Urothelium cell line (cell line): Measurements from ENCODE around the gene NDUFS7.

Source experiments
- DNase-seq: peaks from one replicate; pipeline ENCODE4 v3.0.0; 2011; ENCODE audit warnings: low spot score, mixed read lengths
- FAIRE-seq: peaks from 2 replicates; lab custom pipeline; 2011; peaks lifted over from hg19 to GRCh38; lab: Jason Lieb, UNC

Gene NDUFS7

GRCh38 chr19:1364070-1364704 lies 19.5 kb upstream of the NDUFS7 start:
- FAIRE-seq (no peak), DNase-seq (no peak)

GRCh38 chr19:1365319-1366269 lies 18.1 kb upstream of the NDUFS7 start:
- DNase-seq, result no peak
- FAIRE-seq, result no peak

GRCh38 chr19:1366296-1366695 lies 17.4 kb upstream of the NDUFS7 start:
- FAIRE-seq, result no peak
- no peak for DNase-seq

- FAIRE-seq (no peak), DNase-seq (no peak)
These were observed 16.5 kb upstream of the NDUFS7 start for GRCh38 chr19:1366899-1367870.

- FAIRE-seq (no peak), DNase-seq (no peak)
These were observed 14.4 kb upstream of the NDUFS7 start for GRCh38 chr19:1369214-1369805.

- FAIRE-seq, result no peak
- no peak for DNase-seq
These were observed 12.9 kb upstream of the NDUFS7 start for GRCh38 chr19:1370579-1371361.

- no peak for DNase-seq
- FAIRE-seq, result no peak
These were observed 10.6 kb upstream of the NDUFS7 start for GRCh38 chr19:1373042-1373533.

- DNase-seq (no peak), FAIRE-seq (no peak)
These were observed 10.0 kb upstream of the NDUFS7 start for GRCh38 chr19:1373534-1374249.

GRCh38 chr19:1374250-1374577 lies 9.5 kb upstream of the NDUFS7 start:
- FAIRE-seq (no peak), DNase-seq (no peak)

- no peak for DNase-seq
- no peak for FAIRE-seq
These were observed 7.3 kb upstream of the NDUFS7 start for GRCh38 chr19:1376415-1376805.

GRCh38 chr19:1377176-1377964 lies 6.3 kb upstream of the NDUFS7 start:
- no peak for DNase-seq
- FAIRE-seq, result no peak

GRCh38 chr19:1377965-1378785 lies 5.5 kb upstream of the NDUFS7 start:
- FAIRE-seq, result no peak
- DNase-seq, result no peak

- FAIRE-seq, result no peak
- DNase-seq, result no peak
These were observed 4.4 kb upstream of the NDUFS7 start for GRCh38 chr19:1379126-1379905.

GRCh38 chr19:1379961-1380489 lies 3.7 kb upstream of the NDUFS7 start:
- no peak for FAIRE-seq
- DNase-seq, result no peak

GRCh38 chr19:1382250-1382649 lies 1.5 kb upstream of the NDUFS7 start:
- DNase-seq (no peak), FAIRE-seq (no peak)

- DNase-seq (no peak), FAIRE-seq (no peak)
These were observed 743 bp upstream of the NDUFS7 start for GRCh38 chr19:1383017-1383311.

GRCh38 chr19:1384085-1384462 lies 367 bp downstream of the NDUFS7 start:
- FAIRE-seq (no peak), DNase-seq (no peak)
